Osteocyte (in vitro differentiated cells): ENCODE measurements around the gene FAM78A. TPM values are rescaled to one million over a fixed set of nuclear protein-coding genes. Genes with fewer than 3 reads are reported as not detected.
"Not testable (repeated sequence)": the region's sequence is repeated elsewhere in the genome, so short reads cannot be mapped to it uniquely, and the experiment has no call there.

ENCODE experiments used
- DNase-seq: peaks from one replicate; pipeline ENCODE4 v3.0.0; 2021; ENCODE audit warnings: mixed read lengths; ENCODE audit not compliant: unreplicated experiment; ENCODE audit errors: extremely low spot score
- H3K27ac Mint-ChIP-seq: one replicate; pipeline ENCODE4 v1.8.0; 2021; ENCODE audit warnings: mild to moderate bottlenecking, mixed read lengths; ENCODE audit not compliant: unreplicated experiment
- H3K27me3 Mint-ChIP-seq: one replicate; pipeline ENCODE4 v1.8.0; 2021; ENCODE audit warnings: mixed read lengths; ENCODE audit not compliant: unreplicated experiment
- H3K36me3 Mint-ChIP-seq: one replicate; pipeline ENCODE4 v1.8.0; 2021; ENCODE audit warnings: mixed read lengths; ENCODE audit not compliant: unreplicated experiment
- H3K4me1 Mint-ChIP-seq: one replicate; pipeline ENCODE4 v1.8.0; 2021; ENCODE audit warnings: mixed read lengths; ENCODE audit not compliant: unreplicated experiment
- H3K4me3 Mint-ChIP-seq: one replicate; pipeline ENCODE4 v1.8.0; 2021; ENCODE audit warnings: mild to moderate bottlenecking, moderate library complexity, mixed read lengths; ENCODE audit not compliant: unreplicated experiment
- H3K9me3 Mint-ChIP-seq: one replicate; pipeline ENCODE4 v1.8.0; 2021; ENCODE audit warnings: mixed read lengths; ENCODE audit not compliant: unreplicated experiment
- CTCF ChIP-seq: fragments of 200-600 bp; sonication (generic); IDR thresholded peaks from 2 replicates; pipeline ENCODE4 v1.5.0; 2021; ENCODE audit warnings: antibody characterized with exemption, mild to moderate bottlenecking, moderate library complexity
- total RNA-seq: library from RNA; stranded (reverse); gene quantifications from 2 replicates; pipeline ENCODE4 v1.2.1, GENCODE V29; 2021

FAM78A gene
- total RNA-seq, 1 donor from 2014 or later, result 1.0 TPM

GRCh38 chr9:131273856-131274673 lies 2.2 kb downstream of the FAM78A start:
- Mint-ChIP-seq H3K4me1 (peaks cover 4% of the 10 kb centered on the region), H3K27ac (no peak overlapping the region), H3K36me3 (no peaks in the 10 kb centered on the region), H3K9me3 (no peaks in the 10 kb centered on the region), H3K27me3 (peaks cover 8% of the 10 kb centered on the region), H3K4me3 (no peak overlapping the region)
- TF ChIP-seq CTCF, result no peak
- DNase-seq, result no peak

- H3K27ac Mint-ChIP-seq, result no peak overlapping the region
- H3K36me3 Mint-ChIP-seq, result no peaks in the 10 kb centered on the region
- no peak overlapping the region for H3K4me3 Mint-ChIP-seq
- no peaks in the 10 kb centered on the region for H3K9me3 Mint-ChIP-seq
- peaks cover 4% of the 10 kb centered on the region for H3K4me1 Mint-ChIP-seq
- DNase-seq, result no peak
- TF ChIP-seq CTCF, result no peak
- H3K27me3 Mint-ChIP-seq, result peaks cover 8% of the 10 kb centered on the region
These were observed 3.0 kb downstream of the FAM78A start for GRCh38 chr9:131273146-131273855.

GRCh38 chr9:131272212-131272611 lies 4.1 kb downstream of the FAM78A start:
- Mint-ChIP-seq H3K4me3 (no peak overlapping the region), H3K27me3 (peaks cover 8% of the 10 kb centered on the region), H3K27ac (no peak overlapping the region), H3K36me3 (no peaks in the 10 kb centered on the region), H3K9me3 (no peaks in the 10 kb centered on the region), H3K4me1 (peaks cover 2% of the 10 kb centered on the region)
- no peak for TF ChIP-seq CTCF
- DNase-seq, result no peak

GRCh38 chr9:131271506-131271931 lies 4.8 kb downstream of the FAM78A start:
- Mint-ChIP-seq H3K27me3 (peaks cover 8% of the 10 kb centered on the region), H3K27ac (no peak overlapping the region), H3K9me3 (no peaks in the 10 kb centered on the region), H3K4me3 (no peak overlapping the region), H3K4me1 (peaks cover 2% of the 10 kb centered on the region), H3K36me3 (no peaks in the 10 kb centered on the region)
- no peak for TF ChIP-seq CTCF
- no peak for DNase-seq

- not testable (repeated sequence) for H3K4me3 Mint-ChIP-seq, H3K4me1 Mint-ChIP-seq
These were observed 5.4 kb downstream of the FAM78A start for GRCh38 chr9:131271016-131271273.

More at GRCh38 chr9:131271016-131271273, 5.4 kb downstream of the FAM78A start:
- not testable (repeated sequence) for H3K36me3 Mint-ChIP-seq, H3K9me3 Mint-ChIP-seq, DNase-seq, H3K27ac Mint-ChIP-seq, H3K27me3 Mint-ChIP-seq
